ENCODE results near the gene ROPN1.

The ROPN1 gene

DNA sequence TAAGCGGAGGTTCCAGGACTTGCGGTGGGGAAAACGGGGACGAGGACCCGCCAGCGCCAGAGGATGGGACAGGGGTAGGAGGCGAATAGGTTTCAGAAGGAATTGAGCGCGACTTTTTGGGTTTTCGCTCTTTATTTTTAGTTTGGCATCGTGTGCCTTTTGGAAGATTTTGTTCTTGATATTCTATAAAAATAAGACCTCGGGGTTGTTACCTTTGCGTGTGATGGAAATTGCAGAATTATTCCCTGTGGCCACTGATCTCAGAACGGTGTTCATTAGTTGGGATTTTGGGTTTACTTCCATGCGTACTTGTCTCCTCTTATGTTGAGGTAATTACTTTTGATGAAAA, 30.4 kb downstream of the ROPN1 start:
- TF ChIP-seq, protein P1, sequence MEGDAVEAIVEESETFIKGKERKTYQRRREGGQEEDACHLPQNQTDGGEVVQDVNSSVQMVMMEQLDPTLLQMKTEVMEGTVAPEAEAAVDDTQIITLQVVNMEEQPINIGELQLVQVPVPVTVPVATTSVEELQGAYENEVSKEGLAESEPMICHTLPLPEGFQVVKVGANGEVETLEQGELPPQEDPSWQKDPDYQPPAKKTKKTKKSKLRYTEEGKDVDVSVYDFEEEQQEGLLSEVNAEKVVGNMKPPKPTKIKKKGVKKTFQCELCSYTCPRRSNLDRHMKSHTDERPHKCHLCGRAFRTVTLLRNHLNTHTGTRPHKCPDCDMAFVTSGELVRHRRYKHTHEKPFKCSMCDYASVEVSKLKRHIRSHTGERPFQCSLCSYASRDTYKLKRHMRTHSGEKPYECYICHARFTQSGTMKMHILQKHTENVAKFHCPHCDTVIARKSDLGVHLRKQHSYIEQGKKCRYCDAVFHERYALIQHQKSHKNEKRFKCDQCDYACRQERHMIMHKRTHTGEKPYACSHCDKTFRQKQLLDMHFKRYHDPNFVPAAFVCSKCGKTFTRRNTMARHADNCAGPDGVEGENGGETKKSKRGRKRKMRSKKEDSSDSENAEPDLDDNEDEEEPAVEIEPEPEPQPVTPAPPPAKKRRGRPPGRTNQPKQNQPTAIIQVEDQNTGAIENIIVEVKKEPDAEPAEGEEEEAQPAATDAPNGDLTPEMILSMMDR (IDR thresholded peaks at IDR 0.05; ENCODE audit: control insufficient read depth, extremely low read depth, insufficient read depth) = no peak
- no peak for DNase-seq (ENCODE audit: low read depth)
- peak overlapping the region; percentile 84 for H3K4me3 ChIP-seq (ENCODE audit: low read depth, low read length)

DNA sequence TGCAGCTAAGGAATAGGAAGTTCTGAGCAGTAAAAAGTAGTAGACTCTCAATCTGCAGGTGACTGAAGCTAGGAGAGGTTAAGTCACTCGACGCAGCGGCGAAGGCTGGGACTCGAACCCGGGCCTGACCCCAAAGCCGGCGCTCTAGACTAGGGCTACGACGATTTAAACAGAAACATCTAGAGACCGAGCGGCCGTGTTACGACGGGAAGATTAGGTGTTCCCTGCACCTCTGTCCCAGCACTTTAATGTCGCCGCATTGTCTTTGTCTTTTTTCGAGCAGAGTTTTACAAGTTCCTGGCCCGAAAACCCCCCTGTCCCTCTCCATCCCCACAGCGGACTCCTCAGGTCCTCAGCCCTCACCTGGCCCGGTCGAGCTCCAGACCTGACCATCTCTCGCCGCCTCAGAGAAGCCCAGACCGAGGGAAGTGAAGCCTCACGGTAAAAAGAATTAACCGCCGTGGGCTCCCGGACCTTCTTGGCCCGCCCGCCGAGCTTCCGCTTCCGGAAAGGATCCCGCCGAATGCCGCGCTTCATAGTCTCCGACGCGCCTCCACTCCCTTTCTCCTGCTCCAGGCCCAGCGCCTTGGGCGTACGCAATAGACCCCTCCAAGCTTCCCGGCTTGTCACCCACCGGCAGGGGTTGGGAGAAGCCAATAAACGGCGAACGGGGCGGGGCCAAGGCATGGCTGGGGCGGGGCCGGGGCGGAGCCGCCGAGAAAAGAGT, 31.0 kb downstream of the ROPN1 start, which contains the start of gene CCDC14:
TSS of gene CCDC14 (minus strand) at position 449 of the 727 bp plus-strand sequence. CDS start at position 393, 56 bp downstream.
- TF ChIP-seq, protein P1 (IDR thresholded peaks at IDR 0.05; ENCODE audit: control insufficient read depth, extremely low read depth, insufficient read depth) = no peak
- peak within 1 kb of the TSS; percentile 84 for H3K4me3 ChIP-seq (ENCODE audit: low read depth, low read length)
- DNase-seq (ENCODE audit: low read depth) = peak; percentile 62

DNA sequence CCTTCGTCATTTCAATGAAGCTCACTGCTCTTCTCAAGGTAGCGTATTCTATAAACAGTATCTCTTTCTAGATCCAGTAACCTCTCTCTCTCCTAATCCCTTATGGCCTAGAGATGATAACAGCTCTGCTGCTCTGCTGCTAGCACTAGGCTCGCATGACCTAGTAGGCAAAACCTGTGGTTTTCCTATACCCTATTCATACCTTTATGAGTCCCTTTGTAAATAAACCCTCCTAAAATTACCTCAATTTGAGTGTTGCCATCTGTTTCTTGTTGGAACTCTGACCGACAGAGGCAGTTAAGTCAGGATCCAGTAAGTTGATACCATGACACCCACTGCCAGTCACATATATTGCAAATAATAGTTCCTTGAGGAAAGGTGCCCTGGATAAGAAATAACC, 38.2 kb downstream of the ROPN1 start:
- TF ChIP-seq, protein P1 (IDR thresholded peaks at IDR 0.05; ENCODE audit: control insufficient read depth, extremely low read depth, insufficient read depth) = no peak
- H3K4me3 ChIP-seq (ENCODE audit: low read depth, low read length) = no peak overlapping the region
- no peak for DNase-seq (ENCODE audit: low read depth)

DNA sequence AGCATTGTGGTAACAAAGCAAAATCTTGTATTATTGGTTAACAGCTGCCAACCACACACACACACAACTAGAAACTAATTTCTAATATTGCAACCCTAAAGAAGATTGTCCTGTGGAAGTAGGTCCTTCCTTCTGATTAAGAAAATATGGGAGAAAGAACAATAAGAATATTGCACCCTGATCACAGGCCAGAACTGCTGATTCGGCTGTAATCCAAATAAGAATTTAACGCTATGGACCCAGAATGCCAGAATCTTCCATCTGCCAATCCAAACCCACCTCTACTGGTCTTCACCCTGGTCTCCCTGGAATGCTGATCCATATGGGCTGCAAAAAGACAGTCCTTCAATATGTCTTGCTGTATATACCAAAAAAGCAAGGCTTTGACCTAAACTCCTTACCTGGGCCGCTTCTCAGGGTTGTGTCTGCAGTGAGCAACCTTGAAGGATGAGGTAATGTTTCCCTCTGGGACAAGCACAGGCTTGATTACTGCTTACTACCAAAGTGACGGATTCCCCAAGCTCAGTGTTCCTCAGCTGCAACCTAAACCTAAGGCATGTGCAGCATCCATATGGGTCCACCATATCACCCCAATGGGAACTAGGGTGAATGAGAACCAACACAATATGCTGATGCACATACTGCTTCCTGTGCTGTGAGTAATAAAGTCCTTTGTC, 38.9 kb downstream of the ROPN1 start:
- DNase-seq (ENCODE audit: low read depth) = no peak
- TF ChIP-seq, protein P1 (IDR thresholded peaks at IDR 0.05; ENCODE audit: control insufficient read depth, extremely low read depth, insufficient read depth) = no peak
- no peak overlapping the region for H3K4me3 ChIP-seq (ENCODE audit: low read depth, low read length)

DNA sequence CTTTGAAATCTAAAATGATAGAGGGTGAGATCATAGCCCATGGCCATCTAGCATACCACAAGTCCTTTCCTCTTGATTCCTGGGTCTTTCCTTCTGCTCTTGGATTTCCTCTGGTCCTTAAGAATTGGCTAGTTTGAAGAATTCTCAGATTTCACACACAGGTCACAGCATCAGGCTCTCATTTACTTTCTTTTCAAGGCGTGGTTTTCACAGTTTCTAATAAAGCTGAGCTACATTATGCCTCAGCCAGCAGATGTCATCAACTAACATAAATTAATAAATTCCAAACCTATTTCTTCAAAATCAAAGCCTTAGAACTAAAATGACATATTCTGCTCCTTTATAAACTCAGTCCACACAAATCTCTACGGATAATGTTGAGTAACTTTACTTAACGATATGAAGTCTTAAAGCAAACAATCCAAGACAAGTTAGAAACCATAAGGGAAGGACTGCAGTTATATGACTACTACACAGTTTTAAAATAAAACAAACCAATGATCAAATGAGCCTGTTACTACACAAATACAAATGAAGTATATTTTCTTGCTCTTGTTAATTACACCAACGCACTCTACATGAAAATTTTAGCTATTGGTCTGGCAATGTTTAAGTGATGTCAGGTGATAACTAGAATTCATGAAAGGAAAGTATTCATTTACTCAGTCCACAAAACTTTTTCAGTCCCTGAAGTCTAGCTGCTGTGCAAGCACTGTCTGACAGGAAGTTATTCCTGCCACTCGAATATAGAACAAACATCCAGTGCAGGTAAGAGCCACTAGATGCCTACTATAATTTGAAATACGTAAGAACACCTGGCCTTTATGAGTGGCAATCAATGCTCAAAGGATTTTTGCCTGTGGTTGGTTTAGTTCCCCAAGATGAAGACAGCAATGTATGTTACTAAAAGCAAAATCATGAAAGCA, 40.1 kb downstream of the ROPN1 start:
- H3K4me3 ChIP-seq (ENCODE audit: low read depth, low read length) = no peak overlapping the region
- TF ChIP-seq, protein P1 (IDR thresholded peaks at IDR 0.05; ENCODE audit: control insufficient read depth, extremely low read depth, insufficient read depth) = no peak
- no peak for DNase-seq (ENCODE audit: low read depth)

DNA sequence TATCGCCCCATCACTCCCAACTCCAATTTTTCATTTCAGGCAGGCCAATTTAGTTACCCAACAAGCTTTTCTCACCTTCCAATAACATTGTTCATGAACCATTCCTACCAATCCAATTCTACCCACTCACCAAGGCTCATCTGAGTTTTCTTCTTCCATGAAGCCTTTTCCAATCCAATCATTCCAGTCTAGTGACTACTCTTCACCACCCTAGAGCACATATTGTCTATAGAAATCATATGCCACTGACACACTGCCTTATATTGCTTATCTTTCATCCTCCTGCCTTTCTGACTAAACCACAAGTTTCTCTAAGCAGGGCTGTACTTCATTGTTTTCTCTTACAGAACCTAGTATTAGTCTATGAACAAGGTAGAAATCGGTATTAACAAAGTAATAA, 42.3 kb downstream of the ROPN1 start:
- no peak overlapping the region for H3K4me3 ChIP-seq (ENCODE audit: low read depth, low read length)
- TF ChIP-seq, protein P1 (IDR thresholded peaks at IDR 0.05; ENCODE audit: control insufficient read depth, extremely low read depth, insufficient read depth) = no peak
- no peak for DNase-seq (ENCODE audit: low read depth)
